Keratinocyte (primary cell): ENCODE data around the gene ZNF274. TPM values are rescaled to one million over a fixed set of nuclear protein-coding genes. Genes with fewer than 3 reads are reported as not detected.

Source experiments
- DNase-seq: peaks from one replicate; pipeline ENCODE4 v3.0.0-alpha.2; 2011; ENCODE audit warnings: low read depth, missing footprints, low spot score
- FAIRE-seq: peaks from 2 replicates; lab custom pipeline; 2011; peaks lifted over from hg19 to GRCh38; lab: Jason Lieb, UNC
- H2AFZ ChIP-seq: 2 replicates; pipeline ENCODE4 v1.6.0; 2012; ENCODE audit warnings: low read length, control low read depth, inconsistent platforms; ENCODE audit not compliant: control insufficient read depth
- H3K27ac ChIP-seq: 2 replicates; pipeline ENCODE4 v1.5.1; 2011; ENCODE audit warnings: low read length; ENCODE audit not compliant: control insufficient read depth, insufficient read depth
- H3K27me3 ChIP-seq: 3 replicates; pipeline ENCODE4 v1.6.0; 2011; ENCODE audit warnings: low read length; ENCODE audit not compliant: control insufficient read depth, insufficient read depth; ENCODE audit errors: extremely low read depth
- H3K36me3 ChIP-seq, 2 experiments: 2 replicates in 1 of 2; 3 replicates in 1 of 2; pipeline ENCODE4 v1.5.1; 2011; ENCODE audit warnings: low read length in 2 of 2, mild to moderate bottlenecking in 1 of 2; ENCODE audit not compliant: control insufficient read depth in 2 of 2, insufficient read depth in 2 of 2; ENCODE audit errors: extremely low read depth in 1 of 2
- H3K4me1 ChIP-seq: 3 replicates; pipeline ENCODE4 v1.5.1; 2011; ENCODE audit warnings: low read length; ENCODE audit not compliant: control insufficient read depth, insufficient read depth; ENCODE audit errors: extremely low read depth
- H3K4me2 ChIP-seq: 3 replicates; pipeline ENCODE4 v1.6.0; 2011; ENCODE audit warnings: low read depth, low read length; ENCODE audit not compliant: control insufficient read depth, insufficient read depth; ENCODE audit errors: extremely low read depth
- H3K4me3 ChIP-seq, 3 experiments: fragments of 200-600 bp in 1 of 3; sonication (generic) in 1 of 3; 2 replicates in 2 of 3; 3 replicates in 1 of 3; pipeline ENCODE4 v1.5.1; 2011 to 2016; ENCODE audit warnings: low read length in 3 of 3, mild to moderate bottlenecking in 3 of 3, control low read depth in 2 of 3, inconsistent platforms in 1 of 3, low read depth in 1 of 3, mixed read lengths in 1 of 3, mixed run types in 1 of 3, moderate library complexity in 1 of 3; ENCODE audit not compliant: control insufficient read depth in 2 of 3, insufficient read depth in 2 of 3; ENCODE audit errors: extremely low read depth in 1 of 3
- H3K79me2 ChIP-seq: 2 replicates; pipeline ENCODE4 v1.6.0; 2012; ENCODE audit warnings: low read length; ENCODE audit not compliant: control insufficient read depth, insufficient read depth
- H3K9ac ChIP-seq: 3 replicates; pipeline ENCODE4 v1.6.0; 2011; ENCODE audit warnings: low read length; ENCODE audit not compliant: control insufficient read depth, insufficient read depth; ENCODE audit errors: extremely low read depth
- H3K9me1 ChIP-seq: 3 replicates; pipeline ENCODE4 v1.6.0; 2011; ENCODE audit warnings: low read length; ENCODE audit not compliant: control insufficient read depth, insufficient read depth; ENCODE audit errors: extremely low read depth
- H3K9me3 ChIP-seq: 2 replicates; pipeline ENCODE4 v1.5.1; 2012; ENCODE audit warnings: low read depth, low read length; ENCODE audit not compliant: control insufficient read depth
- H4K20me1 ChIP-seq: 3 replicates; pipeline ENCODE4 v1.6.0; 2011; ENCODE audit warnings: low read length; ENCODE audit not compliant: control insufficient read depth, insufficient read depth; ENCODE audit errors: extremely low read depth
- CTCF ChIP-seq, 3 experiments: IDR thresholded peaks in 1 of 3; conservative IDR thresholded peaks in 1 of 3; optimal IDR thresholded peaks in 1 of 3; 2 replicates in 2 of 3; 3 replicates in 1 of 3; pipeline versions ENCODE3 to v1.5.1; 2011; ENCODE audit warnings: low read length in 3 of 3, mild to moderate bottlenecking in 3 of 3, moderate library complexity in 2 of 3, control low read depth in 1 of 3, inconsistent platforms in 1 of 3; ENCODE audit not compliant: insufficient read depth in 2 of 3; ENCODE audit errors: extremely low read depth in 1 of 3
- EZH2 ChIP-seq: IDR thresholded peaks from one replicate; pipeline ENCODE4 v1.6.1; 2012; ENCODE audit warnings: inconsistent platforms, mild to moderate bottlenecking, low read length, moderate library complexity
- dilution Hi-C: fragments of 300-500 bp; cut with MboI; formaldehyde crosslinking; loops from one replicate; pipeline ENCODE4 v1.7.0; 2020; ENCODE audit warnings: low sequenced_read_pairs; ENCODE audit not compliant: extremely low pct_ligation_motif_present
- polyA plus RNA-seq, 5 experiments: library from polyadenylated mRNA; depleted of rRNA in 3 of 5; stranded (reverse) in 3 of 5; stranded (forward) in 1 of 5; unstranded in 1 of 5; fragments of >200 nt; gene quantifications; 1 replicate in 1 of 5; 2 replicates in 3 of 5; 3 replicates in 1 of 5; pipeline versions ENCODE4 v1.2.1 to v1.2.3, GENCODE V29; 2011 to 2012; ENCODE audit warnings: missing spikeins in 2 of 5, low read depth in 1 of 5, low replicate concordance in 1 of 5

Gene ZNF274
- polyA plus RNA-seq, 1 donor (not counting 4 experiments of a cell fraction or from before 2014, with no cell fraction given): 25.9 TPM

- peaks cover 12 to 18% of the 10 kb centered on the region in 2 experiments for H3K36me3 ChIP-seq
- H3K9me1 ChIP-seq: no peaks in the 10 kb centered on the region
- no peak overlapping the region for H3K9ac ChIP-seq
- FAIRE-seq: no peak
- H3K27me3 ChIP-seq: no peaks in the 10 kb centered on the region
- TF ChIP-seq CTCF (optimal IDR thresholded peaks at IDR 0.05 in 1 of 3, IDR thresholded peaks at IDR 0.05 in 1 of 3, conservative IDR thresholded peaks at IDR 0.05 in 1 of 3; ENCODE audit: extremely low read depth in 1 of 3, insufficient read depth in 2 of 3, low read length in 3 of 3) (no peak), EZH2 (no peak)
- dilution Hi-C loops: no loop called here
- H3K4me2 ChIP-seq: no peak overlapping the region
- no peaks in the 10 kb centered on the region for H3K4me1 ChIP-seq
- no peak overlapping the region for H3K4me3 ChIP-seq
- H4K20me1 ChIP-seq: no peaks in the 10 kb centered on the region
- no peak for DNase-seq
- no peak overlapping the region for H3K27ac ChIP-seq
- no peak overlapping the region for H2AFZ ChIP-seq
- H3K9me3 ChIP-seq: peaks cover 42% of the 10 kb centered on the region
- no peaks in the 10 kb centered on the region for H3K79me2 ChIP-seq
These were observed 34.2 kb downstream of the ZNF274 start for GRCh38 chr19:58217069-58217481.

- no peaks in the 10 kb centered on the region for H3K9me1 ChIP-seq
- no peak overlapping the region for H3K4me2 ChIP-seq
- H3K79me2 ChIP-seq: no peaks in the 10 kb centered on the region
- no peak for DNase-seq
- dilution Hi-C loops: no loop called here
- H3K4me1 ChIP-seq: no peaks in the 10 kb centered on the region
- TF ChIP-seq CTCF (optimal IDR thresholded peaks at IDR 0.05 in 1 of 3, IDR thresholded peaks at IDR 0.05 in 1 of 3, conservative IDR thresholded peaks at IDR 0.05 in 1 of 3; ENCODE audit: extremely low read depth in 1 of 3, insufficient read depth in 2 of 3, low read length in 3 of 3) (no peak), EZH2 (no peak)
- FAIRE-seq: no peak
- no peak overlapping the region for H2AFZ ChIP-seq
- H3K27me3 ChIP-seq: no peaks in the 10 kb centered on the region
- peaks cover 7 to 11% of the 10 kb centered on the region in 2 experiments for H3K36me3 ChIP-seq
- H3K27ac ChIP-seq: no peak overlapping the region
- H4K20me1 ChIP-seq: no peaks in the 10 kb centered on the region
- H3K9me3 ChIP-seq: peaks cover 35% of the 10 kb centered on the region
- no peak overlapping the region for H3K9ac ChIP-seq
- H3K4me3 ChIP-seq: no peak overlapping the region
These were observed 34.9 kb downstream of the ZNF274 start for GRCh38 chr19:58217607-58218391.
